ENCODE data around the gene THSD4. TPM values are rescaled to one million over a fixed set of nuclear protein-coding genes. Genes with fewer than 3 reads are reported as not detected.

THSD4 gene
- total and polyA plus RNA-seq, 9 of the 15 experiments (the other 6 are each of a cell fraction or from before 2014, with no cell fraction given), result 0.04 TPM; not detected in 5

DNA sequence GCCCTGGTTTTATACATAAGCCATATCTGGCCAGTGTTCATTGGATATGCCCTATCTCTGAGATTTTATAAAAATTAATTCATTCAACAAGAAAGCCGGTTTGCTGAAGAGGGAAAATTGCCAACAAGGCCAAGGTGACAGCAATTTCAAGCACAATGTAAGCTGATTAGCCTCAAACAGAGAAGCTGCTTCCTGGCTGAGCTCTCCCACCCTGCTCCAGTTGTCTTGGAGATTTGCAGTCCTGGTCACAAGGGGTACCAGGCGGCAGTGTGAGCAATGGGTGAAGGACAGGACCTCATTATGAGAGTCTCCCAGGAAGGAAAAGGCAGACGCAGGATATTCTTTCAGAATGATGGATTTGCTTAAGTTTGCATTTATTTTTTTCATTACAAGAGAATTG lies 5.4 kb upstream of the THSD4 start (continued):
- TF ChIP-seq, protein P1, sequence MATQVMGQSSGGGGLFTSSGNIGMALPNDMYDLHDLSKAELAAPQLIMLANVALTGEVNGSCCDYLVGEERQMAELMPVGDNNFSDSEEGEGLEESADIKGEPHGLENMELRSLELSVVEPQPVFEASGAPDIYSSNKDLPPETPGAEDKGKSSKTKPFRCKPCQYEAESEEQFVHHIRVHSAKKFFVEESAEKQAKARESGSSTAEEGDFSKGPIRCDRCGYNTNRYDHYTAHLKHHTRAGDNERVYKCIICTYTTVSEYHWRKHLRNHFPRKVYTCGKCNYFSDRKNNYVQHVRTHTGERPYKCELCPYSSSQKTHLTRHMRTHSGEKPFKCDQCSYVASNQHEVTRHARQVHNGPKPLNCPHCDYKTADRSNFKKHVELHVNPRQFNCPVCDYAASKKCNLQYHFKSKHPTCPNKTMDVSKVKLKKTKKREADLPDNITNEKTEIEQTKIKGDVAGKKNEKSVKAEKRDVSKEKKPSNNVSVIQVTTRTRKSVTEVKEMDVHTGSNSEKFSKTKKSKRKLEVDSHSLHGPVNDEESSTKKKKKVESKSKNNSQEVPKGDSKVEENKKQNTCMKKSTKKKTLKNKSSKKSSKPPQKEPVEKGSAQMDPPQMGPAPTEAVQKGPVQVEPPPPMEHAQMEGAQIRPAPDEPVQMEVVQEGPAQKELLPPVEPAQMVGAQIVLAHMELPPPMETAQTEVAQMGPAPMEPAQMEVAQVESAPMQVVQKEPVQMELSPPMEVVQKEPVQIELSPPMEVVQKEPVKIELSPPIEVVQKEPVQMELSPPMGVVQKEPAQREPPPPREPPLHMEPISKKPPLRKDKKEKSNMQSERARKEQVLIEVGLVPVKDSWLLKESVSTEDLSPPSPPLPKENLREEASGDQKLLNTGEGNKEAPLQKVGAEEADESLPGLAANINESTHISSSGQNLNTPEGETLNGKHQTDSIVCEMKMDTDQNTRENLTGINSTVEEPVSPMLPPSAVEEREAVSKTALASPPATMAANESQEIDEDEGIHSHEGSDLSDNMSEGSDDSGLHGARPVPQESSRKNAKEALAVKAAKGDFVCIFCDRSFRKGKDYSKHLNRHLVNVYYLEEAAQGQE (IDR thresholded peaks at IDR 0.05; ENCODE audit: borderline replicate concordance), result no peak
- TF ChIP-seq, protein P1 (CRISPR knock-in tag; IDR thresholded peaks at IDR 0.05; ENCODE audit: low read depth), result no peak
- TF ChIP-seq CBX1 (IDR thresholded peaks at IDR 0.05; ENCODE audit: low read depth) (no peak), ILK (tag; IDR thresholded peaks at IDR 0.05; ENCODE audit: borderline replicate concordance, low read depth) (no peak), TAF7 (tag; IDR thresholded peaks at IDR 0.05) (no peak), BCOR (IDR thresholded peaks at IDR 0.05) (no peak)
- TF ChIP-seq, protein P2, sequence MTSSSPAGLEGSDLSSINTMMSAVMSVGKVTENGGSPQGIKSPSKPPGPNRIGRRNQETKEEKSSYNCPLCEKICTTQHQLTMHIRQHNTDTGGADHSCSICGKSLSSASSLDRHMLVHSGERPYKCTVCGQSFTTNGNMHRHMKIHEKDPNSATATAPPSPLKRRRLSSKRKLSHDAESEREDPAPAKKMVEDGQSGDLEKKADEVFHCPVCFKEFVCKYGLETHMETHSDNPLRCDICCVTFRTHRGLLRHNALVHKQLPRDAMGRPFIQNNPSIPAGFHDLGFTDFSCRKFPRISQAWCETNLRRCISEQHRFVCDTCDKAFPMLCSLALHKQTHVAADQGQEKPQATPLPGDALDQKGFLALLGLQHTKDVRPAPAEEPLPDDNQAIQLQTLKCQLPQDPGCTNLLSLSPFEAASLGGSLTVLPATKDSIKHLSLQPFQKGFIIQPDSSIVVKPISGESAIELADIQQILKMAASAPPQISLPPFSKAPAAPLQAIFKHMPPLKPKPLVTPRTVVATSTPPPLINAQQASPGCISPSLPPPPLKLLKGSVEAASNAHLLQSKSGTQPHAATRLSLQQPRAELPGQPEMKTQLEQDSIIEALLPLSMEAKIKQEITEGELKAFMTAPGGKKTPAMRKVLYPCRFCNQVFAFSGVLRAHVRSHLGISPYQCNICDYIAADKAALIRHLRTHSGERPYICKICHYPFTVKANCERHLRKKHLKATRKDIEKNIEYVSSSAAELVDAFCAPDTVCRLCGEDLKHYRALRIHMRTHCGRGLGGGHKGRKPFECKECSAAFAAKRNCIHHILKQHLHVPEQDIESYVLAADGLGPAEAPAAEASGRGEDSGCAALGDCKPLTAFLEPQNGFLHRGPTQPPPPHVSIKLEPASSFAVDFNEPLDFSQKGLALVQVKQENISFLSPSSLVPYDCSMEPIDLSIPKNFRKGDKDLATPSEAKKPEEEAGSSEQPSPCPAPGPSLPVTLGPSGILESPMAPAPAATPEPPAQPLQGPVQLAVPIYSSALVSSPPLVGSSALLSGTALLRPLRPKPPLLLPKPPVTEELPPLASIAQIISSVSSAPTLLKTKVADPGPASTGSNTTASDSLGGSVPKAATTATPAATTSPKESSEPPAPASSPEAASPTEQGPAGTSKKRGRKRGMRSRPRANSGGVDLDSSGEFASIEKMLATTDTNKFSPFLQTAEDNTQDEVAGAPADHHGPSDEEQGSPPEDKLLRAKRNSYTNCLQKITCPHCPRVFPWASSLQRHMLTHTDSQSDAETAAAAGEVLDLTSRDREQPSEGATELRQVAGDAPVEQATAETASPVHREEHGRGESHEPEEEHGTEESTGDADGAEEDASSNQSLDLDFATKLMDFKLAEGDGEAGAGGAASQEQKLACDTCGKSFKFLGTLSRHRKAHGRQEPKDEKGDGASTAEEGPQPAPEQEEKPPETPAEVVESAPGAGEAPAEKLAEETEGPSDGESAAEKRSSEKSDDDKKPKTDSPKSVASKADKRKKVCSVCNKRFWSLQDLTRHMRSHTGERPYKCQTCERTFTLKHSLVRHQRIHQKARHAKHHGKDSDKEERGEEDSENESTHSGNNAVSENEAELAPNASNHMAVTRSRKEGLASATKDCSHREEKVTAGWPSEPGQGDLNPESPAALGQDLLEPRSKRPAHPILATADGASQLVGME (CRISPR knock-in tag; IDR thresholded peaks at IDR 0.05), result no peak
- TF ChIP-seq, protein P3, sequence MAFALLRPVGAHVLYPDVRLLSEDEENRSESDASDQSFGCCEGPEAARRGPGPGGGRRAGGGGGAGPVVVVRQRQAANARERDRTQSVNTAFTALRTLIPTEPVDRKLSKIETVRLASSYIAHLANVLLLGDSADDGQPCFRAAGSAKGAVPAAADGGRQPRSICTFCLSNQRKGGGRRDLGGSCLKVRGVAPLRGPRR (CRISPR knock-in tag; IDR thresholded peaks at IDR 0.05), result no peak
- TF ChIP-seq, protein P4, sequence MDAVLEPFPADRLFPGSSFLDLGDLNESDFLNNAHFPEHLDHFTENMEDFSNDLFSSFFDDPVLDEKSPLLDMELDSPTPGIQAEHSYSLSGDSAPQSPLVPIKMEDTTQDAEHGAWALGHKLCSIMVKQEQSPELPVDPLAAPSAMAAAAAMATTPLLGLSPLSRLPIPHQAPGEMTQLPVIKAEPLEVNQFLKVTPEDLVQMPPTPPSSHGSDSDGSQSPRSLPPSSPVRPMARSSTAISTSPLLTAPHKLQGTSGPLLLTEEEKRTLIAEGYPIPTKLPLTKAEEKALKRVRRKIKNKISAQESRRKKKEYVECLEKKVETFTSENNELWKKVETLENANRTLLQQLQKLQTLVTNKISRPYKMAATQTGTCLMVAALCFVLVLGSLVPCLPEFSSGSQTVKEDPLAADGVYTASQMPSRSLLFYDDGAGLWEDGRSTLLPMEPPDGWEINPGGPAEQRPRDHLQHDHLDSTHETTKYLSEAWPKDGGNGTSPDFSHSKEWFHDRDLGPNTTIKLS (IDR thresholded peaks at IDR 0.05; ENCODE audit: borderline replicate concordance, low read depth), result no peak
